ENCODE results near the gene HCRTR2.
"Not testable (repeated sequence)": the region's sequence is repeated elsewhere in the genome, so short reads cannot be mapped to it uniquely, and the experiment has no call there.

Gene HCRTR2

GRCh38 chr6:55184782-55185530 is 10.6 kb downstream of the HCRTR2 start:
- H3K27ac Mint-ChIP-seq: no peak overlapping the region
- H3K4me1 Mint-ChIP-seq (ENCODE audit: low read depth): no peaks in the 10 kb centered on the region
- H3K4me3 Mint-ChIP-seq: no peak overlapping the region
- no peaks in the 10 kb centered on the region for H3K27me3 Mint-ChIP-seq
- no peaks in the 10 kb centered on the region for H3K36me3 Mint-ChIP-seq (ENCODE audit: low read depth)
- DNase-seq: no peak
- peaks cover 11% of the 10 kb centered on the region for H3K9me3 Mint-ChIP-seq

- Mint-ChIP-seq H3K36me3 (ENCODE audit: low read depth) (no peaks in the 10 kb centered on the region), H3K9me3 (peaks cover 2% of the 10 kb centered on the region), H3K27ac (no peak overlapping the region), H3K4me1 (ENCODE audit: low read depth) (no peaks in the 10 kb centered on the region), H3K27me3 (no peaks in the 10 kb centered on the region), H3K4me3 (no peak overlapping the region)
- DNase-seq: no peak
Measured at GRCh38 chr6:55198715-55199114, 24.4 kb downstream of the HCRTR2 start.

DNA sequence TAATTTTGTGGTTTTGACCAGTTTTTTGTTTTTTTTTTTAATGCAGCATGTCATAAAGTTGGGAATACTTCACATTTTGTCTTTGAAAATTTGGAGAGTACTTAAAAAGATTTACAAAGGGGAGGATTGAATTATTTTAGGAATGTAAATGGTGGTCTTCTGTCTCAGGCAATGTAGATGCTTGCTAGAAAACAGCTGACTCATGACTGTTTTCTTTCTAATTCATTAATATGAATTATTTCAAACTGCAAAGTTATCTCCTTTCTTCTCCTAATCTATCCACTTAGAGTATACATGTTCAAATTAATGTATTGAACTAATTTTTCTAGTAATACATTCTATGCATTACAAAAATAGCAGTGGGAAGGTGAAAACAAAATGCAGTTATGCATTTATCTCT is 24.9 kb downstream of the HCRTR2 start:
- no peaks in the 10 kb centered on the region for H3K27me3 Mint-ChIP-seq
- DNase-seq: no peak
- H3K4me1 Mint-ChIP-seq (ENCODE audit: low read depth): no peaks in the 10 kb centered on the region
- no peak overlapping the region for H3K27ac Mint-ChIP-seq
- peaks cover 2% of the 10 kb centered on the region for H3K9me3 Mint-ChIP-seq
- no peak overlapping the region for H3K4me3 Mint-ChIP-seq
- no peaks in the 10 kb centered on the region for H3K36me3 Mint-ChIP-seq (ENCODE audit: low read depth)

- Mint-ChIP-seq H3K27me3 (no peaks in the 10 kb centered on the region), H3K9me3 (peaks cover 9% of the 10 kb centered on the region), H3K36me3 (ENCODE audit: low read depth) (no peaks in the 10 kb centered on the region), H3K4me1 (ENCODE audit: low read depth) (no peaks in the 10 kb centered on the region), H3K27ac (no peak overlapping the region), H3K4me3 (no peak overlapping the region)
- no peak for DNase-seq
Measured at GRCh38 chr6:55208478-55209458, 34.5 kb downstream of the HCRTR2 start.

DNA sequence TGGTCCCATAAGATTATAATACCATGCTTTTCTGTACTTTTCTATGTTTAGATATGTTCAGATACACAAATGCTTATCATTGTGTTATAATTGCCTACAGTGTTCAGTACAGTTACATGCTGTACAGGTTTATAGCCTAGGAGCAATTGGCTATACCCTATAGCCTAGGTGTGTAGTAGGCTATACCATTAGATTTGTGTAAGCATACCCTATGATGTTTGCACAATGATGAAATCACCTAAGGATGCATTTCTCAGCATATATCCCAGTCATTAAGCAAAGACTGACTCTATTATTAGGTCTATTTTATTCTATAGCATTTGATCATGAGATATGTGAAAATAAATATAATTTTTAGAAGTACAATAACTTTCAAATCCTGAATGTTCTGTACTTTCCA is 36.6 kb downstream of the HCRTR2 start:
- H3K4me3 Mint-ChIP-seq: no peak overlapping the region

GRCh38 chr6:55212156-55212555 is 37.8 kb downstream of the HCRTR2 start:
- H3K4me1 Mint-ChIP-seq (ENCODE audit: low read depth): no peaks in the 10 kb centered on the region
- H3K27ac Mint-ChIP-seq: no peak overlapping the region
- no peaks in the 10 kb centered on the region for H3K27me3 Mint-ChIP-seq
- H3K36me3 Mint-ChIP-seq (ENCODE audit: low read depth): no peaks in the 10 kb centered on the region
- peaks cover 14% of the 10 kb centered on the region for H3K9me3 Mint-ChIP-seq
- no peak for DNase-seq
- H3K4me3 Mint-ChIP-seq: no peak overlapping the region

More for the DNA sequence above, 36.6 kb downstream of the HCRTR2 start:
- Mint-ChIP-seq H3K27me3 (no peaks in the 10 kb centered on the region), H3K4me1 (ENCODE audit: low read depth) (no peaks in the 10 kb centered on the region), H3K9me3 (peaks cover 14% of the 10 kb centered on the region), H3K36me3 (ENCODE audit: low read depth) (no peaks in the 10 kb centered on the region), H3K27ac (no peak overlapping the region)
- no peak for DNase-seq

- H3K36me3 Mint-ChIP-seq (ENCODE audit: low read depth): no peaks in the 10 kb centered on the region
- peaks cover 16% of the 10 kb centered on the region for H3K9me3 Mint-ChIP-seq
- H3K4me3 Mint-ChIP-seq: no peak overlapping the region
- DNase-seq: no peak
- no peak overlapping the region for H3K27ac Mint-ChIP-seq
- H3K4me1 Mint-ChIP-seq (ENCODE audit: low read depth): no peaks in the 10 kb centered on the region
- no peaks in the 10 kb centered on the region for H3K27me3 Mint-ChIP-seq
Measured at GRCh38 chr6:55220961-55221360, 46.6 kb downstream of the HCRTR2 start.

DNA sequence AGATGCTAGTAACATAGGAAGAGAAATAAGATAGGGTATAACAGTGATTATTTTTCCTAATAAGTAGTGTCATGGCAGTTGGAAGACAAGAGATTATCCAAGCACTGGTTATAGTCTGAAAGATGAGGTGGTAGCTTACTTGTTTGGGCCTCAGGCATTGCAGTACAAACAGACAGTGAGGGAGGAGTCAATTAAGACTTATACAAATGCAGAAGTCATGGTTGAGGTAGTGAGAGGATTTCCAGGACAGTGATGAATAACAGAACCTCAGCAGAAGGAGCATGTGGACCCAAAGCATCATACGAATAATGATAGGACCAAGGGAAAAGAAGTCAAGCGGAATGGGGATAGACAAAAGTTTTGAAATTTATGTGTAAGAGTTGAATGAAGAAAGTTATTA is 53.5 kb downstream of the HCRTR2 start:
- Mint-ChIP-seq H3K4me3 (no peak overlapping the region), H3K36me3 (ENCODE audit: low read depth) (no peaks in the 10 kb centered on the region), H3K27me3 (no peaks in the 10 kb centered on the region), H3K4me1 (ENCODE audit: low read depth) (no peaks in the 10 kb centered on the region), H3K9me3 (peaks cover 5% of the 10 kb centered on the region), H3K27ac (no peak overlapping the region)
- no peak for DNase-seq

GRCh38 chr6:55239099-55239498 is 64.8 kb downstream of the HCRTR2 start:
- Mint-ChIP-seq H3K4me1 (ENCODE audit: low read depth) (no peaks in the 10 kb centered on the region), H3K27ac (no peak overlapping the region)

GRCh38 chr6:55240975-55241605 is 66.8 kb downstream of the HCRTR2 start:
- not testable (repeated sequence) for DNase-seq; H3K4me3 Mint-ChIP-seq; H3K4me1 Mint-ChIP-seq (ENCODE audit: low read depth); H3K9me3 Mint-ChIP-seq; H3K36me3 Mint-ChIP-seq (ENCODE audit: low read depth); H3K27me3 Mint-ChIP-seq; H3K27ac Mint-ChIP-seq

More at GRCh38 chr6:55239099-55239498, 64.8 kb downstream of the HCRTR2 start:
- Mint-ChIP-seq H3K36me3 (ENCODE audit: low read depth) (no peaks in the 10 kb centered on the region), H3K4me3 (no peak overlapping the region), H3K27me3 (no peaks in the 10 kb centered on the region), H3K9me3 (peaks cover 9% of the 10 kb centered on the region)
- no peak for DNase-seq

DNA sequence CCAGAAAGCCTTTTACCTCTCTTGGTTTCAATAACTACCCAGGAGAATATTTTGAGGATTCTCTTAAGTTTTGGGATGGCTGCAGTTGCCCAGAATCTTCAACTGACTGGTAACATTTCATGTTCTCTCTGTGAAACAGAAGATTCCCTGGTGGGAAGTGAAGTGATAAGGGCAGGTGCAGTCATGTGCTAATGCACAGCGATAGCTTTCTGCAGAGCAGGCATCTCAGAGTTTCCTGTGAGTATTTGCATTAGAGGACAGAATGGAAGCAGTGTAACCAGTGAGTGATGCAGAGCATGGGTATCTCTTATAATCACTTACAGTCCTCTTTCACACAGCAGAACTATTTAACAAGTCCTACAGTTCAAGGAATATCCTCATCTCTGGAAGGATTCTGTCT is 76.1 kb downstream of the HCRTR2 start:
- H3K27me3 Mint-ChIP-seq: no peaks in the 10 kb centered on the region
- H3K36me3 Mint-ChIP-seq (ENCODE audit: low read depth): no peaks in the 10 kb centered on the region
- no peak overlapping the region for H3K27ac Mint-ChIP-seq
- H3K4me3 Mint-ChIP-seq: no peak overlapping the region
- no peaks in the 10 kb centered on the region for H3K4me1 Mint-ChIP-seq (ENCODE audit: low read depth)
- no peak for DNase-seq
- peaks cover 13% of the 10 kb centered on the region for H3K9me3 Mint-ChIP-seq

- Mint-ChIP-seq H3K4me1 (ENCODE audit: low read depth) (no peaks in the 10 kb centered on the region), H3K27me3 (no peaks in the 10 kb centered on the region), H3K4me3 (no peak overlapping the region), H3K27ac (no peak overlapping the region), H3K36me3 (ENCODE audit: low read depth) (no peaks in the 10 kb centered on the region), H3K9me3 (peaks cover 15% of the 10 kb centered on the region)
- DNase-seq: no peak
Measured at GRCh38 chr6:55255113-55255512, 80.8 kb downstream of the HCRTR2 start.

DNA sequence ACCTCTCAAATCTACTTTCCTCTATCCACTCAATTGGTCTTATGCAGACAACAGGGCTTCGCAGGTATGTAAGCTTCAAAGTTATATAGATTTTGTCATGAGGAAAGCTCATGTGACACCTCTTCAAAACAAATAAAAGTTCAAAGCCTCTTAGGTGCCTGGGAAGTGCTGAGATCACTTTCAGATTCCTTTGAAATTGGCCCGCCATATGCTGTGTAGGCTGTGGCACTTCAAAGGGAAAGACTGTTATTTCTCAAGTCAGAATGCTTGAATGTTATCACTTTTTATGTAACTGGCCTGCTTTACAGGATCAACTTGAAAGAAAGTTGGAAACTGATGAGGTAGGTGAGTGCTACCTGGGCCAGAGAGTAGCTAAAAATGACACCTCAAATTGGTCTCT is 85.9 kb downstream of the HCRTR2 start:
- no peak overlapping the region for H3K4me3 Mint-ChIP-seq
- no peaks in the 10 kb centered on the region for H3K36me3 Mint-ChIP-seq (ENCODE audit: low read depth)
- H3K4me1 Mint-ChIP-seq (ENCODE audit: low read depth): no peaks in the 10 kb centered on the region
- no peak for DNase-seq
- H3K9me3 Mint-ChIP-seq: peaks cover 9% of the 10 kb centered on the region
- no peaks in the 10 kb centered on the region for H3K27me3 Mint-ChIP-seq
- H3K27ac Mint-ChIP-seq: no peak overlapping the region

DNA sequence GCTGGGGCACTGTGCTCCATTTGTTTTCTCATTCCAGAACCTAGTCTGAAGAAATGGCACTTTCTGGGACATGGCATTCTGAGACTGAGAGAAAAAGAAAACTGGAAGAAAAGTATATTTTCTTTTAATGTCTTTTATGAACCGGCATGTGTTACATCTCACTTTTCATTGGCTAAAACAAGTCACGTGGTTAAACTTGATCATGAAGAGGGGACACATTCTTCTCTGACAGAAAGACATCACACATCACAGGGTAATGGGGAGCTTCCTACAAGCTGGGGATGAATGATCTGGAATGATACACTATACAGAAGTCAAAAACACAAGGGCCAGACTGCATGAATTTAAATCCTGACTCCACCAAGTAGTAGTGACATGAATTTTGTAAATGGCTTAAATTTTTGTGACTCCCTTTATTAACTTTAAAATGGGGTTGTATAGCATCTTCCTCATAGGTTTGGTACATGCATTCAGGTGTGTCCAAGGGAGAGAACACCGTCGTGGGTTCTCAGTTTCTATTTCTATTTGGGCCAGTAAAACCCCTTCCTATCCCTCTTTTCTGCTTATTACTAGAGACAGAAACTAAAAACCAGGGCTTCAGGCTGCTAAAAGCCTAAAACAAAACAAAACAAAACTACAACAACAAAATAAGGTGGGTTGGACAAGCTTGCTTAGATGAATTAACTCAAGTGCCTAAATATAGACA is 91.2 kb downstream of the HCRTR2 start:
- Mint-ChIP-seq H3K9me3 (peaks cover 13% of the 10 kb centered on the region), H3K4me3 (no peak overlapping the region), H3K4me1 (ENCODE audit: low read depth) (no peaks in the 10 kb centered on the region), H3K27me3 (no peaks in the 10 kb centered on the region), H3K36me3 (ENCODE audit: low read depth) (no peaks in the 10 kb centered on the region), H3K27ac (no peak overlapping the region)
- no peak for DNase-seq
